ENCODE data around the gene PAIP2.

PAIP2 gene

GRCh38 chr5:139416651-139417050 is 75.0 kb downstream of the PAIP2 start:
- ChIA-PET CTCF (interaction anchor here (1.3 to 18.1 kb wide), 3 partner anchors 14 to 101 kb away, joined by 3 to 504 read pairs (median 14); partner anchors contain the start of gene SPATA24), POLR2A (no interaction called here)
- TF ChIP-seq CTCF (IDR thresholded peaks at IDR 0.05; ENCODE audit: control extremely low read depth, extremely low read depth, low read depth, missing control alignments) = no peak
- DNase-seq (ENCODE audit: extremely low spot score) = no peak

DNA sequence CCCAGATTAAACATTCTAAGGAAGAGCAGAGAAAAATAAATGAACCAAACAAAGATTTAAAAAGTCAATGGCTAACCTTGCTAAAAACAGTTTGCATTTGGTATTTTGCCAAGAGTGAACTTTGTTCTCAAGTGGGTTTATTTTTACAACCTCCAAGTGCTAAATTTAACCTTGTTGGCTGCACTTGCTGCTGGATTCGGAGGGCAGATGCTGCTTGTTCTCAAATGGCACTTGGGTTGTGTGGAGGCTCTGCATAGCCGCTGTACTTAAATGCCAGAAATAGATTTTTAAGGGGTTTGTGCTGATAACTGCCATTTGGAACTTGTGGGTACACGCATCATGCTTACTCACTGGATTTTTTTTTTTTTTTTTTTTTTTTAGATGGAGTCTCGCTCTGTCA is 75.6 kb downstream of the PAIP2 start:
- no peak for DNase-seq (ENCODE audit: extremely low spot score)
- ChIA-PET POLR2A (no interaction called here), CTCF (interaction anchor here (0.9 to 18.1 kb wide), 4 partner anchors 8 to 100 kb away, joined by 3 to 504 read pairs (median 8); partner anchors contain the start of gene SPATA24)
- no peak for TF ChIP-seq CTCF (IDR thresholded peaks at IDR 0.05; ENCODE audit: control extremely low read depth, extremely low read depth, low read depth, missing control alignments)

DNA sequence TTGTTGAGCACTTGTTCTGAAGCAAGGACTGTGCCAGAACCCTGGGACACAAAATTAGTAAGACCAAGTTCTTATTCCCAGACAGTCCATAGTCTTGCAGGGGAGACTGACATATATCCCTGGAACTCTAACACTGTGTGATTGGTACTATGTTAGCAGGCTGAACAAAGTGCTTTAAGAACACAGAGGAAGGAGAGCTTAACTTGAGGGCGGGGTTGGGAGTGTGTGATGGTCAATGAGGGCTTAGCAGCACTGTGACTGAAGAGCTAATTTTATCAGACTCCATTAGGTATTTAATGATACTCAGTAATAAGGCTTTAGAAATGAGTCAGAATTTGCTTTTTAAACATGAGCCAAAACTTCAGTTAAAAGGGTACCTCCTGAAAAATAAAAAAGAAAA is 77.1 kb downstream of the PAIP2 start:
- TF ChIP-seq CTCF (IDR thresholded peaks at IDR 0.05; ENCODE audit: control extremely low read depth, extremely low read depth, low read depth, missing control alignments) = no peak
- no peak for DNase-seq (ENCODE audit: extremely low spot score)
- CTCF ChIA-PET = interaction anchor here (1.0 to 18.1 kb wide), 6 partner anchors 9 to 98 kb away, joined by 3 to 504 read pairs (median 8); partner anchors contain the start of gene SPATA24
- POLR2A ChIA-PET = no interaction called here

Data from GM10248 (cell line).